ENCODE results near the gene PTPN1. TPM values are rescaled to one million over a fixed set of nuclear protein-coding genes. Genes with fewer than 3 reads are reported as not detected.

PTPN1 gene
- total RNA-seq, 8 experiments from 2014 or later = 28.2 to 54.5 (median 31.6) TPM

DNA sequence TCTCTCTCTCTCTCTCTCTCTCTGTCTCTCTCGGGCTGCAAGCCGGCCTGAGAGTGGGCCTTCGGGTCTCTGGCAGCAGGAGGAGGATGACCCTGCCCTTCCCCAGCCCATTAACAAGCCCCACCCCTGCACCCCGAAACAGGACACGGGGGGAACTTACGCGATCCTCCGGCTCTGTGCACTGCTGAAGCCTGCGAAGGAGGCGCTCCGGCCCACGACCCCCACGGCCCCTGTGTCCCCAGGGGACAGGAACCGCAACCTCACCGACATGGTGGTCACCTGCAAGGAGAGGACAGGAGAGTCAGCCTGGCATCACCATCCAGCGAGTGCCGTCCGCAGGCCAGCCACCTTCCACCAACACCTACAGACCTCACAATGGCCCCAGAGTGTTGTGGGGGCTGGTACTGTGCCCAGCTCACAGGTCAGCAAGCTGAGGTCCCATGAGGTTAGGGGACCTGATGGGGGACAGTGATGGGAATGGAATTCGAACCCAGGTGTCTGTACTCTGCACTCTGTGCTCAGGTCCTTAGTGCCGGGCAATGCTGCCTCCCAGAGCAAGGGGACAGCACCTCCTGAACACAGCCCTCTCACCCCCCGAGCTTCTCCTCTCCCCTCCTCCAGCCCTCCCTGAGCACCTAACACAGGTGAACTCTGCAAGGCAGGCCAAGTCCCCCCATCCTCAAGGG, 120.5 kb downstream of the PTPN1 start:
- in situ Hi-C loops (cut with MboI; ENCODE audit: low pct_unique_long_range_greater_than_20kb in 2 of 9, low sequenced_read_pairs in 9 of 9, unreplicated experiment in 9 of 9) = no loop called here
- Histone ChIP-seq H3K27ac (no peak overlapping the region), H3K4me1 (replicated peaks in 1 of 2) (peaks cover 14 to 23% of the 10 kb centered on the region in 2 donors), H3K4me3 (no peak overlapping the region)
- WGBS, 10 experiments = 33 to 82% (median 80%) methylated on average over 2 to 4 of the region's 21 CpGs; no CpG with 5 or more reads in 7 of the 10 experiments
- no peak for ATAC-seq (replicated peaks in 6 of 8)

- no peak for ATAC-seq (replicated peaks in 6 of 8)
- no peak overlapping the region for H3K27ac ChIP-seq
- peaks cover 27 to 35% of the 10 kb centered on the region in 2 donors for H3K4me1 ChIP-seq (replicated peaks in 1 of 2)
- no peak overlapping the region for H3K4me3 ChIP-seq
- in situ Hi-C loops (cut with MboI; ENCODE audit: low pct_unique_long_range_greater_than_20kb in 2 of 9, low sequenced_read_pairs in 9 of 9, unreplicated experiment in 9 of 9) = no loop called here
- 70 to 100% (median 90%) methylated on average over 1 to 6 of the region's 7 CpGs; no CpG with 5 or more reads in 3 of the 10 experiments for WGBS, 10 experiments
These were observed 122.1 kb downstream of the PTPN1 start for GRCh38 chr20:50632236-50632635.

GRCh38 chr20:50632701-50633100, 122.5 kb downstream of the PTPN1 start:
- WGBS, 10 experiments = 40 to 80% (median 60%) methylated on average over 1 to 2 of the region's 5 CpGs; no CpG with 5 or more reads in 7 of the 10 experiments
- Histone ChIP-seq H3K4me3 (no peak overlapping the region), H3K4me1 (replicated peaks in 1 of 2) (peaks cover 31 to 40% of the 10 kb centered on the region in 2 donors), H3K27ac (no peak overlapping the region)
- in situ Hi-C loops (cut with MboI; ENCODE audit: low pct_unique_long_range_greater_than_20kb in 2 of 9, low sequenced_read_pairs in 9 of 9, unreplicated experiment in 9 of 9) = no loop called here
- no peak for ATAC-seq (replicated peaks in 6 of 8)

GRCh38 chr20:50633361-50633760, 123.2 kb downstream of the PTPN1 start:
- Histone ChIP-seq H3K27ac (no peak overlapping the region), H3K4me1 (replicated peaks in 1 of 2) (peaks cover 31 to 40% of the 10 kb centered on the region in 2 donors), H3K4me3 (no peak overlapping the region)
- in situ Hi-C loops (cut with MboI; ENCODE audit: low pct_unique_long_range_greater_than_20kb in 2 of 9, low sequenced_read_pairs in 9 of 9, unreplicated experiment in 9 of 9) = no loop called here
- WGBS, 10 experiments = 40 to 100% (median 83%) methylated on average over 1 to 7 of the region's 10 CpGs; no CpG with 5 or more reads in 4 of the 10 experiments
- no peak for ATAC-seq (replicated peaks in 6 of 8)

DNA sequence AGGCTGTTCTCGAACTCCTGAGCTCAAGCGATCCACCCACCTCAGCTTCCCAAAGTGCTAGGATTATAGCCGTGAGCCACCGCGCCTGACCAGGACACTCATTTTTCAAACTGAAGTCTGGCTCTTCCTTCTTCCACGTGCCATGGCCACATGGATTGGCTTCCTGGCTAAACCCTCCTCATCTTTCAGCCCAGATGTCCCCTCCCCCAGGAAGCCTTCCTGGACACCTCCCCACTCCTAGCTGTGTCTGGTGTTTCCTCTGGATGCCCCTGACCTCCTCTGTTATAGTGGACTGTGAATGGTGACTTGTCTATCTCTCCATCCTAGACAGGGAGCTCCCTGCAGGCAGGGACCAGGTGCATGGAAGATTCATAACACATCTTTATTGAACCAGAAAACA, 124.0 kb downstream of the PTPN1 start:
- WGBS, 10 experiments = 79 to 100% (median 88%) methylated on average over 2 to 5 of the region's 6 CpGs; no CpG with 5 or more reads in 6 of the 10 experiments
- no peak overlapping the region for H3K4me3 ChIP-seq
- no peak overlapping the region for H3K27ac ChIP-seq
- H3K4me1 ChIP-seq (replicated peaks in 1 of 2) = peaks cover 28 to 39% of the 10 kb centered on the region in 2 donors
- in situ Hi-C loops (cut with MboI; ENCODE audit: low pct_unique_long_range_greater_than_20kb in 2 of 9, low sequenced_read_pairs in 9 of 9, unreplicated experiment in 9 of 9) = no loop called here
- no peak for ATAC-seq (replicated peaks in 6 of 8)

Other genes with a start within 250 kb of the PTPN1 start
- 10 to 100 TPM in 1 of 8 experiments, 1 to 10 TPM in 7; 1.0 to 13.0 (median 2.8) TPM for gene RIPOR3, start 181.2 kb downstream of the PTPN1 start, total RNA-seq
- 10 to 100 TPM in 1 of 8 experiments, 1 to 10 TPM in 7; 1.5 to 12.7 (median 6.6) TPM for gene PARD6B, start 221.2 kb downstream of the PTPN1 start, total RNA-seq